ENCODE measurements around the gene SLC47A2.
A peak's percentile ranks its signal among the peaks of the same experiment; 100 is the strongest.

Gene SLC47A2

GRCh38 chr17:19747159-19747719 is 30.9 kb upstream of the SLC47A2 start:
- no peak overlapping the region for H3K4me3 ChIP-seq (ENCODE audit: low read length)
- no peak for DNase-seq (ENCODE audit: low read depth)
- TF ChIP-seq CTCF (conservative IDR thresholded peaks at IDR 0.05; ENCODE audit: low read length) = no peak

GRCh38 chr17:19746517-19746916 is 30.1 kb upstream of the SLC47A2 start:
- no peak for TF ChIP-seq CTCF (conservative IDR thresholded peaks at IDR 0.05; ENCODE audit: low read length)
- no peak for DNase-seq (ENCODE audit: low read depth)
- no peak overlapping the region for H3K4me3 ChIP-seq (ENCODE audit: low read length)

GRCh38 chr17:19744922-19745757 is 28.8 kb upstream of the SLC47A2 start:
- DNase-seq (ENCODE audit: low read depth) = peak; percentile 49
- H3K4me3 ChIP-seq (ENCODE audit: low read length) = peak overlapping the region; percentile 29

GRCh38 chr17:19744492-19744891 is 28.1 kb upstream of the SLC47A2 start:
- DNase-seq (ENCODE audit: low read depth) = no peak
- H3K4me3 ChIP-seq (ENCODE audit: low read length) = peak overlapping the region; percentile 16; the same call in 1 of the 2 replicates
- TF ChIP-seq CTCF (conservative IDR thresholded peaks at IDR 0.05; ENCODE audit: low read length) = no peak

More at GRCh38 chr17:19744922-19745757, 28.8 kb upstream of the SLC47A2 start:
- TF ChIP-seq CTCF (conservative IDR thresholded peaks at IDR 0.05; ENCODE audit: low read length) = peak; percentile 69

- DNase-seq (ENCODE audit: low read depth) = no peak
- no peak overlapping the region for H3K4me3 ChIP-seq (ENCODE audit: low read length)
- no peak for TF ChIP-seq CTCF (conservative IDR thresholded peaks at IDR 0.05; ENCODE audit: low read length)
Observed at GRCh38 chr17:19743101-19744100, 27.0 kb upstream of the SLC47A2 start.

GRCh38 chr17:19742495-19742894 is 26.1 kb upstream of the SLC47A2 start:
- H3K4me3 ChIP-seq (ENCODE audit: low read length) = no peak overlapping the region
- no peak for DNase-seq (ENCODE audit: low read depth)
- TF ChIP-seq CTCF (conservative IDR thresholded peaks at IDR 0.05; ENCODE audit: low read length) = no peak

Data from AG10803 (cell line).